GM23338 (cell line): Measurements from ENCODE around the gene FAM53B. TPM values are rescaled to one million over a fixed set of nuclear protein-coding genes. Genes with fewer than 3 reads are reported as not detected.

Source experiments
- ATAC-seq: fragments of 200-7000 bp; cut with Tn5 transposase; 3 replicates; pipeline ENCODE4 v1.9.1; 2020
- DNase-seq: peaks from one replicate; pipeline ENCODE4 v3.0.0-alpha.2; 2015; ENCODE audit warnings: low spot score
- H2AFZ ChIP-seq: fragments of 200-600 bp; sonication (generic); 2 replicates; pipeline ENCODE4 v1.8.0; 2016; ENCODE audit warnings: antibody characterized with exemption, mild to moderate bottlenecking, moderate library complexity
- H3F3A ChIP-seq: fragments of 200-600 bp; sonication (generic); replicated peaks from 2 replicates; pipeline ENCODE4 v1.8.0; 2017; ENCODE audit warnings: antibody characterized with exemption, mixed run types, low read depth
- H3K27ac ChIP-seq: fragments of 200-600 bp; sonication (generic); 2 replicates; pipeline ENCODE4 v1.6.1; 2016; ENCODE audit warnings: low read depth
- H3K27me3 ChIP-seq: fragments of 200-600 bp; sonication (generic); 2 replicates; pipeline ENCODE4 v1.8.0; 2016; ENCODE audit warnings: mild to moderate bottlenecking, mixed run types, moderate library complexity; ENCODE audit not compliant: insufficient read depth
- H3K36me3 ChIP-seq: fragments of 200-600 bp; sonication (generic); 2 replicates; pipeline ENCODE4 v1.8.0; 2016; ENCODE audit warnings: mild to moderate bottlenecking; ENCODE audit not compliant: insufficient read depth
- H3K4me1 ChIP-seq: fragments of 200-600 bp; sonication (generic); 2 replicates; pipeline ENCODE4 v1.8.0; 2016; ENCODE audit warnings: mild to moderate bottlenecking, moderate library complexity; ENCODE audit not compliant: insufficient read depth
- H3K4me2 ChIP-seq: fragments of 200-600 bp; sonication (generic); 2 replicates; pipeline ENCODE4 v1.7.1; 2017; ENCODE audit warnings: mixed run types
- H3K4me3 ChIP-seq: fragments of 200-600 bp; sonication (generic); 2 replicates; pipeline ENCODE4 v1.6.1; 2016; ENCODE audit warnings: mixed run types
- H3K79me2 ChIP-seq: fragments of 200-600 bp; sonication (generic); replicated peaks from 2 replicates; pipeline ENCODE4 v1.8.0; 2017; ENCODE audit warnings: mild to moderate bottlenecking; ENCODE audit not compliant: insufficient read depth
- H3K9me2 ChIP-seq: fragments of 200-600 bp; sonication (generic); 2 replicates; pipeline ENCODE4 v1.8.0; 2017; ENCODE audit not compliant: insufficient read depth
- H4K20me1 ChIP-seq: fragments of 200-600 bp; sonication (generic); replicated peaks from 2 replicates; pipeline ENCODE4 v1.8.0; 2017; ENCODE audit warnings: mild to moderate bottlenecking; ENCODE audit not compliant: insufficient read depth
- H3K27ac Mint-ChIP-seq: 2 replicates; pipeline ENCODE4 v1.8.0; 2020; ENCODE audit warnings: inconsistent platforms, mild to moderate bottlenecking, moderate library complexity, mixed read lengths
- H3K27me3 Mint-ChIP-seq: 3 replicates; pipeline ENCODE4 v1.8.0; 2022; ENCODE audit warnings: low read depth, mild to moderate bottlenecking, moderate library complexity, mixed read lengths, inconsistent platforms; ENCODE audit not compliant: insufficient read depth, poor library complexity
- H3K36me3 Mint-ChIP-seq: 3 replicates; pipeline ENCODE4 v1.8.0; 2021; ENCODE audit warnings: low read depth, mild to moderate bottlenecking, inconsistent platforms, moderate library complexity, mixed read lengths
- H3K4me1 Mint-ChIP-seq: 3 replicates; pipeline ENCODE4 v1.8.0; 2020; ENCODE audit warnings: mild to moderate bottlenecking, inconsistent platforms, mixed read lengths
- H3K4me3 Mint-ChIP-seq: 3 replicates; pipeline ENCODE4 v1.8.0; 2021; ENCODE audit warnings: moderate library complexity, mild to moderate bottlenecking, inconsistent platforms, mixed read lengths
- H3K9me3 Mint-ChIP-seq: 3 replicates; pipeline ENCODE4 v1.8.0; 2020; ENCODE audit warnings: moderate library complexity, mild to moderate bottlenecking, inconsistent platforms, mixed read lengths
- EZH2 ChIP-seq: fragments of 200-600 bp; sonication (generic); IDR thresholded peaks from one replicate; pipeline ENCODE4 v1.8.0; 2017; ENCODE audit warnings: antibody characterized with exemption, mild to moderate bottlenecking, low read depth; ENCODE audit not compliant: unreplicated experiment
- EZH2phosphoT487 ChIP-seq: fragments of 200-600 bp; sonication (generic); IDR thresholded peaks from one replicate; pipeline ENCODE4 v1.8.1; 2018; ENCODE audit warnings: antibody characterized with exemption; ENCODE audit not compliant: unreplicated experiment
- STAT1 ChIP-seq: IDR thresholded peaks from one replicate; pipeline ENCODE4 v1.6.1; 2016; ENCODE audit warnings: antibody characterized with exemption; ENCODE audit not compliant: unreplicated experiment
- ZNF114 ChIP-seq: fragments of 250-450 bp; sonication (Bioruptor Pico); IDR thresholded peaks from 2 replicates; pipeline ENCODE4 v1.5.0; 2020; ENCODE audit warnings: mild to moderate bottlenecking, moderate library complexity
- ZNF331 ChIP-seq: fragments of 250-450 bp; sonication (Bioruptor Pico); IDR thresholded peaks from 2 replicates; pipeline ENCODE4 v1.5.0; 2020; ENCODE audit warnings: low read depth, mild to moderate bottlenecking, moderate library complexity
- polyA plus RNA-seq: library from polyadenylated mRNA; unstranded; fragments of >200 nt; fragmentation: Nextera tagmentation; extraction: Ambion mirVana; gene quantifications from 2 replicates; pipeline ENCODE4 v1.2.1, GENCODE V29; 2016
- total RNA-seq: library from RNA; depleted of rRNA; stranded (reverse); fragments of >200 nt; shearing (Covaris generic); gene quantifications from 2 replicates; pipeline ENCODE4 v1.2.3, GENCODE V29; 2014
- TF ChIP-seq, protein P1 (sequence below), 2 experiments: fragments of 200-600 bp in 1 of 2; sonication (generic) in 1 of 2; conservative IDR thresholded peaks; 2 replicates each; pipeline versions ENCODE4 v1.5.1 to v1.6.1; 2016 to 2017; ENCODE audit warnings: antibody characterized with exemption in 2 of 2, low read depth in 2 of 2, mild to moderate bottlenecking in 2 of 2, moderate library complexity in 1 of 2
- TF ChIP-seq, protein P2 (sequence below): IDR thresholded peaks from one replicate; pipeline ENCODE4 v1.6.1; 2018; ENCODE audit warnings: antibody characterized with exemption; ENCODE audit not compliant: unreplicated experiment
- TF ChIP-seq, protein P3 (sequence below): fragments of 250-450 bp; sonication (Bioruptor Pico); IDR thresholded peaks from 2 replicates; pipeline ENCODE4 v1.5.0; 2020; ENCODE audit warnings: mild to moderate bottlenecking, moderate library complexity

The FAM53B gene
- total and polyA plus RNA-seq, 2 experiments from 2014 or later = 3.0 to 20.3 TPM

DNA sequence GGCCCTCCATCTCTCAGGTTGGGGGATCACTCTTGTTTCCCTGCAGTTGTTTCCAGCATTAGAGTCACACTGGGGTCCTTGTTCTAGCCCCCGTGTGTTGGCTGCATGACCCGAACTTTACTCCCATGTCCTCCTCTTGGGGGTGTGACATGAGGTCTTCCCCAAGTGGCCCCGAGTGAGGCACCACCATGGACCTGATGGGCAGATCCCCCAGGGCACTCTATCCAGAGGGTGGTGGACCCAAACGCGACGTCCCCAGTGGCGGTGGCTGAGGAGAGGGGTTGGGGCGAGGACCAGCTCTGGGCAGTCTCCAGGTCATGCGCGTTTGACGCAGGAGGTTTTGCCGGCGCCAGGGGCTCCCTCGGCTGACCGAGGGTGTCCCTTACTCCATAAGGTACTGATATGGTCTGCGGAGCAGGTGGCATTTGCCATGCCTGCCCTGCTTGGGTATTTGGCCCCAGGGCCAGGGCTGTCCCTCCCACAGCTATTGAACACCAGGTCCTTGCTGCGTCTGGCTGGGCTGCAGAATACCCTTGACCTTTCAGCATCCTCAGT, 150.7 kb downstream of the FAM53B start:
- Mint-ChIP-seq H3K27me3 (peaks cover 6% of the 10 kb centered on the region), H3K36me3 (no peaks in the 10 kb centered on the region; the same call in 2 of the 3 replicates), H3K27ac (no peak overlapping the region), H3K9me3 (no peaks in the 10 kb centered on the region; the same call in 2 of the 3 replicates), H3K4me3 (no peak overlapping the region), H3K4me1 (no peaks in the 10 kb centered on the region)
- H3F3A ChIP-seq = no peaks in the 10 kb centered on the region
- no peaks in the 10 kb centered on the region for H4K20me1 ChIP-seq
- no peak for ATAC-seq
- TF ChIP-seq ZNF114 (CRISPR knock-in tag) (no peak), ZNF331 (CRISPR knock-in tag) (no peak), EZH2 (no peak)
- no peaks in the 10 kb centered on the region for H3K79me2 ChIP-seq
- H3K9me2 ChIP-seq = no peaks in the 10 kb centered on the region
- H3K27me3 ChIP-seq = no peaks in the 10 kb centered on the region
- H2AFZ ChIP-seq = no peak overlapping the region
- H3K4me2 ChIP-seq = no peak overlapping the region
- no peaks in the 10 kb centered on the region for H3K4me1 ChIP-seq
- H3K36me3 ChIP-seq = no peaks in the 10 kb centered on the region
- H3K27ac ChIP-seq = no peak overlapping the region
- DNase-seq = no peak
- no peak overlapping the region for H3K4me3 ChIP-seq

DNA sequence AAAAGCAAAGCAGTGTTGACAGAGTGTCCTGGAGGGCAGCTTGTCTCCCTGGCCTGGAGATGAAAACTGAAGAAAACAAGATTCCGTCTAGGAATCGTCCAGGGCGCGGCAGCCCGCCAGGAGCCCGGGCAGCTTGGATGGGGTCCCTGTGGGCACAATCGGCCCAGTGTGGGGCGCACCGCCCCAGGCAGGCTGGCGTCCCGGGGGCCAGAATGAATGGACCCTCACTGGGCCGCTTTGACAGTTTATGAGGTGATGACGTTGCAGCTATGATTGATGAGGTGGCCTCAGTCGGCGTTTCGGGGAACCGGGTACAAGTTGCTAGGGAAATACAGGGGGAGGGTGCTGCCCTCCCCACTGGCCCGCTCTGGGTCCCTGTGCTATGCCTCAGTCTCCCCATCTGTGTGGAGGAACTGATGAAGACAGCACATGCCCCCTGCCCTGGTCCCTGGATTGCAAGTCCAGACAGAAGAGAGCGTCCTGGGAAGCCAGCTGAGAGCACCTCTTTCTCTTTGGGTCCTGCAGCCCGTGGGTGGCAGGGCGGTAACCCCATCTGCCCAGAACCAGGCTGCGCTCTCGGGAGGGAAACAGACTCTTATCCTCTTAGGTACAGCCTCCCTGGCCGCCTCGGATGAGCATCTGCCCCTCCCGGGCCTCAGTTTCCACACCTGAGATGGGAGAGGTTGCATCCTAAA, 151.3 kb downstream of the FAM53B start:
- no peaks in the 10 kb centered on the region for H3K27me3 ChIP-seq
- H3K4me3 ChIP-seq = no peak overlapping the region
- H4K20me1 ChIP-seq = no peaks in the 10 kb centered on the region
- no peaks in the 10 kb centered on the region for H3K36me3 ChIP-seq
- H3K27ac ChIP-seq = no peak overlapping the region
- no peaks in the 10 kb centered on the region for H3K4me1 ChIP-seq
- no peaks in the 10 kb centered on the region for H3F3A ChIP-seq
- Mint-ChIP-seq H3K27me3 (peaks cover 8% of the 10 kb centered on the region), H3K4me3 (no peak overlapping the region), H3K27ac (no peak overlapping the region), H3K4me1 (no peaks in the 10 kb centered on the region), H3K9me3 (no peaks in the 10 kb centered on the region; the same call in 2 of the 3 replicates), H3K36me3 (no peaks in the 10 kb centered on the region; the same call in 2 of the 3 replicates)
- no peak overlapping the region for H2AFZ ChIP-seq
- ATAC-seq (no peak), DNase-seq (no peak)
- no peak overlapping the region for H3K4me2 ChIP-seq
- H3K9me2 ChIP-seq = no peaks in the 10 kb centered on the region
- H3K79me2 ChIP-seq = no peaks in the 10 kb centered on the region
- TF ChIP-seq, protein P1, sequence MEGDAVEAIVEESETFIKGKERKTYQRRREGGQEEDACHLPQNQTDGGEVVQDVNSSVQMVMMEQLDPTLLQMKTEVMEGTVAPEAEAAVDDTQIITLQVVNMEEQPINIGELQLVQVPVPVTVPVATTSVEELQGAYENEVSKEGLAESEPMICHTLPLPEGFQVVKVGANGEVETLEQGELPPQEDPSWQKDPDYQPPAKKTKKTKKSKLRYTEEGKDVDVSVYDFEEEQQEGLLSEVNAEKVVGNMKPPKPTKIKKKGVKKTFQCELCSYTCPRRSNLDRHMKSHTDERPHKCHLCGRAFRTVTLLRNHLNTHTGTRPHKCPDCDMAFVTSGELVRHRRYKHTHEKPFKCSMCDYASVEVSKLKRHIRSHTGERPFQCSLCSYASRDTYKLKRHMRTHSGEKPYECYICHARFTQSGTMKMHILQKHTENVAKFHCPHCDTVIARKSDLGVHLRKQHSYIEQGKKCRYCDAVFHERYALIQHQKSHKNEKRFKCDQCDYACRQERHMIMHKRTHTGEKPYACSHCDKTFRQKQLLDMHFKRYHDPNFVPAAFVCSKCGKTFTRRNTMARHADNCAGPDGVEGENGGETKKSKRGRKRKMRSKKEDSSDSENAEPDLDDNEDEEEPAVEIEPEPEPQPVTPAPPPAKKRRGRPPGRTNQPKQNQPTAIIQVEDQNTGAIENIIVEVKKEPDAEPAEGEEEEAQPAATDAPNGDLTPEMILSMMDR (conservative IDR thresholded peaks at IDR 0.05; ENCODE audit: low read depth in 2 of 2) = no peak
- TF ChIP-seq, protein P2, sequence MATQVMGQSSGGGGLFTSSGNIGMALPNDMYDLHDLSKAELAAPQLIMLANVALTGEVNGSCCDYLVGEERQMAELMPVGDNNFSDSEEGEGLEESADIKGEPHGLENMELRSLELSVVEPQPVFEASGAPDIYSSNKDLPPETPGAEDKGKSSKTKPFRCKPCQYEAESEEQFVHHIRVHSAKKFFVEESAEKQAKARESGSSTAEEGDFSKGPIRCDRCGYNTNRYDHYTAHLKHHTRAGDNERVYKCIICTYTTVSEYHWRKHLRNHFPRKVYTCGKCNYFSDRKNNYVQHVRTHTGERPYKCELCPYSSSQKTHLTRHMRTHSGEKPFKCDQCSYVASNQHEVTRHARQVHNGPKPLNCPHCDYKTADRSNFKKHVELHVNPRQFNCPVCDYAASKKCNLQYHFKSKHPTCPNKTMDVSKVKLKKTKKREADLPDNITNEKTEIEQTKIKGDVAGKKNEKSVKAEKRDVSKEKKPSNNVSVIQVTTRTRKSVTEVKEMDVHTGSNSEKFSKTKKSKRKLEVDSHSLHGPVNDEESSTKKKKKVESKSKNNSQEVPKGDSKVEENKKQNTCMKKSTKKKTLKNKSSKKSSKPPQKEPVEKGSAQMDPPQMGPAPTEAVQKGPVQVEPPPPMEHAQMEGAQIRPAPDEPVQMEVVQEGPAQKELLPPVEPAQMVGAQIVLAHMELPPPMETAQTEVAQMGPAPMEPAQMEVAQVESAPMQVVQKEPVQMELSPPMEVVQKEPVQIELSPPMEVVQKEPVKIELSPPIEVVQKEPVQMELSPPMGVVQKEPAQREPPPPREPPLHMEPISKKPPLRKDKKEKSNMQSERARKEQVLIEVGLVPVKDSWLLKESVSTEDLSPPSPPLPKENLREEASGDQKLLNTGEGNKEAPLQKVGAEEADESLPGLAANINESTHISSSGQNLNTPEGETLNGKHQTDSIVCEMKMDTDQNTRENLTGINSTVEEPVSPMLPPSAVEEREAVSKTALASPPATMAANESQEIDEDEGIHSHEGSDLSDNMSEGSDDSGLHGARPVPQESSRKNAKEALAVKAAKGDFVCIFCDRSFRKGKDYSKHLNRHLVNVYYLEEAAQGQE = no peak
- no peak for TF ChIP-seq STAT1
- TF ChIP-seq ZNF331 (CRISPR knock-in tag) = no peak
- TF ChIP-seq, protein P3, sequence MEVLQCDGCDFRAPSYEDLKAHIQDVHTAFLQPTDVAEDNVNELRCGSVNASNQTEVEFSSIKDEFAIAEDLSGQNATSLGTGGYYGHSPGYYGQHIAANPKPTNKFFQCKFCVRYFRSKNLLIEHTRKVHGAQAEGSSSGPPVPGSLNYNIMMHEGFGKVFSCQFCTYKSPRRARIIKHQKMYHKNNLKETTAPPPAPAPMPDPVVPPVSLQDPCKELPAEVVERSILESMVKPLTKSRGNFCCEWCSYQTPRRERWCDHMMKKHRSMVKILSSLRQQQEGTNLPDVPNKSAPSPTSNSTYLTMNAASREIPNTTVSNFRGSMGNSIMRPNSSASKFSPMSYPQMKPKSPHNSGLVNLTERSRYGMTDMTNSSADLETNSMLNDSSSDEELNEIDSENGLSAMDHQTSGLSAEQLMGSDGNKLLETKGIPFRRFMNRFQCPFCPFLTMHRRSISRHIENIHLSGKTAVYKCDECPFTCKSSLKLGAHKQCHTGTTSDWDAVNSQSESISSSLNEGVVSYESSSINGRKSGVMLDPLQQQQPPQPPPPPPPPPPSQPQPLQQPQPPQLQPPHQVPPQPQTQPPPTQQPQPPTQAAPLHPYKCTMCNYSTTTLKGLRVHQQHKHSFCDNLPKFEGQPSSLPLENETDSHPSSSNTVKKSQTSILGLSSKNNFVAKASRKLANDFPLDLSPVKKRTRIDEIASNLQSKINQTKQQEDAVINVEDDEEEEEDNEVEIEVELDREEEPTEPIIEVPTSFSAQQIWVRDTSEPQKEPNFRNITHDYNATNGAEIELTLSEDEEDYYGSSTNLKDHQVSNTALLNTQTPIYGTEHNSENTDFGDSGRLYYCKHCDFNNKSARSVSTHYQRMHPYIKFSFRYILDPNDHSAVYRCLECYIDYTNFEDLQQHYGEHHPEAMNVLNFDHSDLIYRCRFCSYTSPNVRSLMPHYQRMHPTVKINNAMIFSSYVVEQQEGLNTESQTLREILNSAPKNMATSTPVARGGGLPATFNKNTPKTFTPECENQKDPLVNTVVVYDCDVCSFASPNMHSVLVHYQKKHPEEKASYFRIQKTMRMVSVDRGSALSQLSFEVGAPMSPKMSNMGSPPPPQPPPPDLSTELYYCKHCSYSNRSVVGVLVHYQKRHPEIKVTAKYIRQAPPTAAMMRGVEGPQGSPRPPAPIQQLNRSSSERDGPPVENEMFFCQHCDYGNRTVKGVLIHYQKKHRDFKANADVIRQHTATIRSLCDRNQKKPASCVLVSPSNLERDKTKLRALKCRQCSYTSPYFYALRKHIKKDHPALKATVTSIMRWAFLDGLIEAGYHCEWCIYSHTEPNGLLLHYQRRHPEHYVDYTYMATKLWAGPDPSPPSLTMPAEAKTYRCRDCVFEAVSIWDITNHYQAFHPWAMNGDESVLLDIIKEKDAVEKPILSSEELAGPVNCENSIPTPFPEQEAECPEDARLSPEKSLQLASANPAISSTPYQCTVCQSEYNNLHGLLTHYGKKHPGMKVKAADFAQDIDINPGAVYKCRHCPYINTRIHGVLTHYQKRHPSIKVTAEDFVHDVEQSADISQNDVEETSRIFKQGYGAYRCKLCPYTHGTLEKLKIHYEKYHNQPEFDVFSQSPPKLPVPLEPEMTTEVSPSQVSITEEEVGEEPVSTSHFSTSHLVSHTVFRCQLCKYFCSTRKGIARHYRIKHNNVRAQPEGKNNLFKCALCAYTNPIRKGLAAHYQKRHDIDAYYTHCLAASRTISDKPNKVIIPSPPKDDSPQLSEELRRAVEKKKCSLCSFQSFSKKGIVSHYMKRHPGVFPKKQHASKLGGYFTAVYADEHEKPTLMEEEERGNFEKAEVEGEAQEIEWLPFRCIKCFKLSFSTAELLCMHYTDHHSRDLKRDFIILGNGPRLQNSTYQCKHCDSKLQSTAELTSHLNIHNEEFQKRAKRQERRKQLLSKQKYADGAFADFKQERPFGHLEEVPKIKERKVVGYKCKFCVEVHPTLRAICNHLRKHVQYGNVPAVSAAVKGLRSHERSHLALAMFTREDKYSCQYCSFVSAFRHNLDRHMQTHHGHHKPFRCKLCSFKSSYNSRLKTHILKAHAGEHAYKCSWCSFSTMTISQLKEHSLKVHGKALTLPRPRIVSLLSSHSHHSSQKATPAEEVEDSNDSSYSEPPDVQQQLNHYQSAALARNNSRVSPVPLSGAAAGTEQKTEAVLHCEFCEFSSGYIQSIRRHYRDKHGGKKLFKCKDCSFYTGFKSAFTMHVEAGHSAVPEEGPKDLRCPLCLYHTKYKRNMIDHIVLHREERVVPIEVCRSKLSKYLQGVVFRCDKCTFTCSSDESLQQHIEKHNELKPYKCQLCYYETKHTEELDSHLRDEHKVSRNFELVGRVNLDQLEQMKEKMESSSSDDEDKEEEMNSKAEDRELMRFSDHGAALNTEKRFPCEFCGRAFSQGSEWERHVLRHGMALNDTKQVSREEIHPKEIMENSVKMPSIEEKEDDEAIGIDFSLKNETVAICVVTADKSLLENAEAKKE (CRISPR knock-in tag) = no peak
- TF ChIP-seq EZH2 = no peak
- TF ChIP-seq EZH2phosphoT487 = no peak
